GM18909 (cell line): ENCODE data around the gene C10orf53.
"Not testable (repeated sequence)": the region's sequence is repeated elsewhere in the genome, so short reads cannot be mapped to it uniquely, and the experiment has no call there.

Source experiments
- ATAC-seq: cut with Tn5 transposase; IDR thresholded peaks from one replicate; pipeline ENCODE4 v1.9.1; 2021; ENCODE audit warnings: mild to moderate bottlenecking; ENCODE audit not compliant: unreplicated experiment, poor library complexity

C10orf53 gene

GRCh38 chr10:49682879-49683278 lies 3.4 kb downstream of the C10orf53 start:
- no peak for ATAC-seq

GRCh38 chr10:49686651-49687050 lies 7.2 kb downstream of the C10orf53 start:
- no peak for ATAC-seq

DNA sequence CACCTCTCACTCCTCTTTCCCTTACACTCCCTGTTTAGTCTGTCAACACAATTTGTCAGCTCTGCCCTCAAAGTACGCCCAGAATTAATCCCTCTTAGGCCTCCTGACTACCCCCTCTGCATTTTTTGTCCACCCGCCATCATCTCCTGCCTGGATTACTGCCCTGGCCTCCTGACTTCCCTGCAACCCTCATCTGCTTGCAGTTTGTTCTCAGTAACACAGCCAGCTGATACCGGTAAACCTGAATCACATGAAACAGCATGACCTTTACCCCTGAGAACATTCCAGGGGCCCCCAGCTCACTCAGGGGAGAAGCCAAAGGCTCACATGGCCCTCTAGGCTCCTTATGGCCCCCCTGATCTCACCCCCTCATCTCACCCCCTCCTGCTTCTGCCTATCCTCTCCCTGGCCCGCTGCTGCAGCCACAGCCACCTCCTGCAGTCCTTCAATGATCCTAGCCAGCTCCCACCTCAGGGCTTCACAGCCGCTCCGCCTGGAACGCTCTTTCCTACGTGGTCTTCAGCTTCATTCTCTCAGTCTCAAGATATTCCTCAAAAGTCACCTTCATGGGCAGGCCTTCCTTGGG lies 8.9 kb downstream of the C10orf53 start:
- ATAC-seq, result no peak

GRCh38 chr10:49688920-49689319 lies 9.5 kb downstream of the C10orf53 start:
- ATAC-seq, result no peak

DNA sequence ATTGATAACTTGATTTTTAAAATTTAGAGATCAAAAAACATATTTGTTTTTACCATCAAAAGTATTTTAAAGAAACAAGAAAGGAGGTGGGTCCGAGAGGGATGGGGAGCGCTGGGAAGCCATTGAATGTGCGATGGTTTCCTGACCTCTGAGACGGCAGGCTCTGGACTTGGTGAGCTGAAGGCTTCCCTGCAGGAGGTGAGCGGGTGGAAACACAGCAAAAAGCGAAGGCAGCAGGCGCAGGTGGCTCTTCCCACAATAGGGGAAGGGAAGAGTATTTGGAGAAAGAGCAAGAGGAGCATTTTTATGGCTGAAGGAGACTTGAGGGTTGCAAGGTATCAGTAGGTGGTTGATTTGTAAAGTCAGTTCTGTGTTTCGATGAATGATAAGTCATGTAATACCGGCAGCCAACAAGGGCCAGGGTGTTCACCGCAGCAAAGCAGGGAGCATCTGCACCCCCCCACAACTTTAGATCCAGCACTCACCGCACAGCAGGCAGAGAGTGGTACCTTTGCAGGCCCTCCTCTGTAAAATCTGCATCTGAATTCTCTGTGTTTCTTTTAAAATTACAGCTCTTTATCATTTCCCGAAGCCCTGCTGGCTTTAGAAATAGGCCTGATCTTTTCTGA lies 10.5 kb downstream of the C10orf53 start:
- no peak for ATAC-seq

DNA sequence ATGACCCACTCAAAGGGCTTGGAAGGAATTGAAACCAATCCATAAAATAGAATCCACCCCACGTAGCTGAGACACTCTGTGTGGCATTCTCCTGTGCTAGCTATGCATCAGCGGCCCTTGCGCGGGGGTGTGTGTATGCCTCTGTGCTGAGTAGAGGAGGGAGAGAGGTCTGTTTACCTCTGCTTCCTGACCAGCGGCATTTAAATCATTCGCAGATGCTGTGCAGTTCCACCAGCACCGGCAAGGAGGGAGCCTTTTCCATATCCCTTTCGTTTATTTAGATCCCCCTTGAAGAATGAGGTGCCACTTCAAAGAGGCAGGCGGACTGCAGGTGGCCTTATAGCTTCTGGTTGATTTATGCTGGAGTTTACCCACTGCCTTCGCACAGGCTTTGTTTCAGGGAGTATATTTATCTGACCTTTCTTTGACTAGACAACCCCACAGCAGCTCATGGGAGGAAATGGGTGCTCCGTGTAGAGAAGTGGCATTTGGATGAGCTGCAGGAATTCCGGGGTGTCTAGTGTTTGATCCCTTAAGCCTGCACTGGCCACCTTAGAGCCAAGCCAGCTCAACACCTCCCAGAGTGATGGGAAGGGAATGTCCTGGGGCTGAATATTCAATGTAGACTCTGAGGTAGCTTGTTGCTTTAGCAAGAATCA lies 11.4 kb downstream of the C10orf53 start:
- no peak for ATAC-seq

DNA sequence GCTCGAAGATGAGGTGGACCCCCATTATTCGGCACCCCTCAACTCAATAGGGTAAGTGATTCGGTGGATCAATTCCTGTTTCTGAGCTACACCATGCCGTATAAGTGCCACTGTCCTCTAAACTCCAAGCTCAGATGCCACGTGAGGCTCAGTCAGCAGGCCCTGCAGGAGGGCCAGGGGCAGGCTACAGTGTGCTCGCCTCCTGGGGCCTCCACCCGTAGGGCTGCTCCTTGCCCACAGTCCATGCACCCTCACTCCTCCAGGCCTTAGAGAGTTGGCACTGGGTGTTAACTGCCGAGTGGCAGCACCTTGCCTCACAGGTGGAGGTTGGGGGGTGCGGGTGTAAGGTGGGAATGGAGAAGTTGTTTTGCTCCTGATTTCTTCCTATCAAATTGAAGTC lies 12.1 kb downstream of the C10orf53 start:
- no peak for ATAC-seq

- ATAC-seq, result no peak
Measured at GRCh38 chr10:49694466-49694865, 15.0 kb downstream of the C10orf53 start.

GRCh38 chr10:49696311-49696710 lies 16.9 kb downstream of the C10orf53 start:
- no peak for ATAC-seq

- ATAC-seq, result no peak
Measured at GRCh38 chr10:49698679-49699078, 19.2 kb downstream of the C10orf53 start.

- ATAC-seq, result no peak
Measured at GRCh38 chr10:49700211-49700610, 20.8 kb downstream of the C10orf53 start.

DNA sequence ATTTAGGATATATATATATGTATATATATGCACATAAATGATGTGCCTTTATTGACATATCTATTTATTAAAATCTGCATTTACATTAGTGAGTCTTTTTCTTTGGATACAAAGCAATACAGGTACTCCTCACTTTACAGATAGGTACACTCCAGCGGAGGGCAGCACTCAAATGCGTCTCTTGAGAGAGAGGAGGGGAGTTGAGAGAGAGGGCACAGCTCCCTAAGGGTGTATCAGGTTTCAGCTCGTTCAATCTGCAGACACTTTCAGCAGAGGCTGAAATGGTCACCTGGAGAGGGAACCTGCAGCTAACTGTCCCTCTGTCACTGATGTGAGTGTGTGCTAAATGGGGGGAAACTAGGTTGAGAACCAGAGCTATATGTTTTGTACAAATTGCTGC lies 21.5 kb downstream of the C10orf53 start:
- no peak for ATAC-seq

DNA sequence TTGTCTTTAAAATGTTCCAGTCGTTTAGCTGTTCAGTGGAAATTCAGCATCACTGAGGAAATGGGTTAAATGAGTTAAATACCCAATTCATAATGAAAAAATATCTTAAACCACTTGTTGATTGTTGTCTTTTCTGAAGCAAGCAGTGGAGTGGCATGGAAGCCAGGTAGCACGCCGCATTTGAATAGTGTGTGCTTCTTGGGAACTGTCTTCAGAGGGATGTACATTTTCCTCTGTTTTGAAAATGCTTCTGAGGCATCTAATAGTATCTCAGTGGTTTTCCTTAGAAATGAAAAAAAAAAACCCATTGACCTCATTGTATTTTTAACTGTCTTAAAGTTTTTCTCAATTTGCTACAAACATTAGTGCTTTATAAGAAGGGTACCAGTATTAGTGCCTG lies 28.1 kb downstream of the C10orf53 start:
- no peak for ATAC-seq

DNA sequence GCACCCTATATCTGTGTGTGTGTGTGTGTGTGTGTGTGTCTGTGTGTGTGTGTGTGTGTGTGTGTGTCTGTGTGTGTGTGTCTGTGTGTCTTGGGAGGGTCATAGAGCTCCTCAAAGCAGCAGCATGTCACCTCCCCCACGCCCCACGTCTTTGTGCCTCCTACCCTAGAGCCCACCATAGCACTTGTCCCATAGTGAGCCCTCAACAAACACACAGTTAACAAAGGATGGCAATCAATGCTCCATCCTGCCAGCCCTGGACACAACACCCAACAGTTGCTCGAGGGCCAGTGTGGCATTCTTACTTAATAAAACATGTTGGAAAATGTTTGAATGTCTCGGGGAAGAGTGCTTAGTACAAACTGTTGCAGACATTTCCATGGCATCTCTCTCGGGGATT lies 30.5 kb downstream of the C10orf53 start:
- no peak for ATAC-seq

- ATAC-seq, result no peak
Measured at GRCh38 chr10:49710966-49711365, 31.5 kb downstream of the C10orf53 start.

DNA sequence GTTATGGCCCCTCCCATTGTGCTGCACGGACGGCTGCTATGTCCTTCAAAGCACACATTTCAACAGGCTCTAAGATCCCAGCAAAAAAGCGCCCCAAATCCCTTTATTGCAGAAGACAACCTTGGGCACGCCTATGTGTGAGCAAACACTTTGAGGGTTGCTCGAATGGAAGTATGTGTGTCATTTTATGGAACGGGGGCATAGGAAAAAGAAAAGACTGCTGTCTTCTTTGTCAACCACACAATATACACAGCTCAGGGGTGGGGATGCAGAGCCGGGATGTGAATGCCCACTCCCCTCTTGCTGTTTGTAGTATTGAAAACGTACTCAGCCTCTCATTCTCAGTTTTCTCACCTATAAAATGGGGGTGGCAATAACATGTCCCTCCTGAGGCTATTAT lies 32.0 kb downstream of the C10orf53 start:
- no peak for ATAC-seq

GRCh38 chr10:49713266-49713665 lies 33.8 kb downstream of the C10orf53 start:
- no peak for ATAC-seq

- ATAC-seq, result not testable (repeated sequence)
Measured at GRCh38 chr10:49715157-49715556, 35.7 kb downstream of the C10orf53 start.

- no peak for ATAC-seq
Measured at GRCh38 chr10:49726593-49726992, 47.1 kb downstream of the C10orf53 start.

DNA sequence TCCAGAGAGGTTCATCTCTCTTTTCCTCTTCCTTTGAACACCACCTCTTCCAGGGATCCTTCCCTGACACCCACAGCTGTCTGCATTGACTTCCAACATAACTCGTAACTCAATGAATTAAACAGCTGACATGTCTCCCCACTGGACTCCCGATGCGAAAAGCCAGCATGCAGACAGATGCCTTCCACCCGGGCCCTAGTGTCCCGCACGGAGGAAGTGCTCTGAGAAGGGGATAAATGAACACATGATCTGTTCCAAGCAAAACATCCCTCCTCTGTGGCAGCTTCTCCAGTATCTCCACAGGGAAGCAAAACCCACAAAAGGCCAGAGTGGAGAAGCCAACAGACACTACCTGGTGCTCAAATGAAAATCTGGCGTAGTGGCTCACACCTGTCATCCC lies 54.4 kb downstream of the C10orf53 start:
- ATAC-seq, result no peak

DNA sequence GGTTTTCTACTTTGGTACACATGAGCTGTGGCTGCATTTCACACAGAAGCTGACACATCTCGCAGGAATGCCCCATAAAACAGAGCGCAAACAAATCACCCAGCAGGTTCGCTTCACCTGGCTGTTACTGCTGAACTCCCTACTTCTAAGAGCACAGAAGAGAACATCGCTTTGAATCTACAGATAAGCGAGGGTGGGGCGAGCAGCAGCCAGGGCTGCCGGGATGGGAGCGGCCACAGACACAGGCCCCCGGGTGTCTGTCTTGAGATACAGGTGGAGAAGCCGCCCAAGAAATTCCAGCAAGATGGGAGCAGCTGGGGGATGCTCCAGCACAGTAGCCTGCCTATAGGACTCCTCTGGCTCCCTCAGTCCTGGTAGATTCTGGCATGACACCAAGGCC lies 55.2 kb downstream of the C10orf53 start:
- ATAC-seq, result no peak

DNA sequence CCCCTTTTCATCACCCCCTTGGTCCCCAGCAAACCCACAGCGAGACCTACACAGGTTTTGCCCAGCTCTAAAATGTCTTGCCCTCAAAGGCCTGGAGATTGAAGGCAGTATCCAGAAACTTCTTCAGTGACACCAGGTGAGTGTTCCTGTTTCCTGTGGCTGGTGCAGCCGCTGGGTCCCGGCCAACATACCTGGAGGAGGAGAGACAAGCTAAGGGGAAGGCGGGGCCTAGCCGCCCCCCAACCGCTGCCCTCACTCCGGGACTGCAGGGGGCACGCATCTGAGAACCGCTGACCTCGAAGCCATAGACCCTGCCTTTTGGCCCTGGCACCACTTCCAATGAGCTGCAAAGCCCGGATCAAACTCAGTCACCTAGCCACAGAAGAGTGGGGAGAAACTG lies 55.7 kb downstream of the C10orf53 start:
- no peak for ATAC-seq
